Coronary artery (tissue), 2 donors: ENCODE results near the gene BIRC7.
"Not testable (repeated sequence)": the region's sequence is repeated elsewhere in the genome, so short reads cannot be mapped to it uniquely, and the experiment has no call there.

Experiments
- DNase-seq: peaks from one replicate; pipeline ENCODE4 v3.0.0-alpha.2; 2017; ENCODE audit warnings: low spot score
- H3K27ac ChIP-seq, 2 donors: fragments of 200-600 bp; sonication (generic); one replicate each; pipeline ENCODE4 v1.5.1; 2016 to 2019
- H3K4me3 ChIP-seq: fragments of 200-600 bp; sonication (generic); 2 replicates; pipeline ENCODE4 v1.5.1; 2016; ENCODE audit warnings: mild to moderate bottlenecking, moderate library complexity
- TF ChIP-seq, protein P1 (sequence below): fragments of 200-600 bp; sonication (generic); IDR thresholded peaks from one replicate; pipeline ENCODE4 v1.5.1; 2019; ENCODE audit warnings: antibody characterized with exemption

The BIRC7 gene

DNA sequence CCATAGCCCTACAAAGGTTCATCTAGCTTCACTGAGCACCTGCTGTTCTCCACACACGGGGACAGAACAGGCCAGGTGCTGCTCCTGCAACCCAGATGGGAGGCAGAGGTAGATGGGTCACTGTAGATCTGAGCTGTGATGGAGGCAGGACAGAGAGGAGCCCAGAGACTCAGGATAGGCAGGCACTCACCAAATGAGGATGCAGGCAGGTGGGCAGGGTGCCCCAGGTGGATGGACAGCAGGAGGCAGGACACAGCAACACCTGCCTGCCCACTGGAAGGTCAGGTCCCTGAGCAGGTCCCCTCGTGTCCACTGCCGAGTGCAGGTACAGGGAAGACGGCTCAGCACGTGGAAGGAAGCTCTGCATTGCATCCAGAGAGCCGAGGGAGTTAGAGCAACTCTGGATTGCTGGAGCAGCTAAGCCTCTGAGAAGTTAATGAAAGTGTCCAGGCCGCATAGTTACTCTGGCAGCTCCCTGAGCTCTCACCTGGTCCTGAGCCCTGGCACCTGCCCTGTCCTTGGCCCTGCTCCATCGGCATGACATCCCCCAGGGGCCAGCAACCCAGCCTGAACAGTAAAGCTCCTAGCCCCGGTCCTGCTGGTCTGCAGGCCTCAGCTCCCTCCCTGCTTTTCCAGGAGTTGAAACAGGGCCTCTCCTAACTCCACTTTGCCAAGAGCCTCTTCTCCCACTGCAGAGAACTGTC, 14.9 kb upstream of the BIRC7 start:
- DNase-seq = no peak
- Histone ChIP-seq H3K27ac (no peak overlapping the region), H3K4me3 (no peak overlapping the region)
- TF ChIP-seq, protein P1, sequence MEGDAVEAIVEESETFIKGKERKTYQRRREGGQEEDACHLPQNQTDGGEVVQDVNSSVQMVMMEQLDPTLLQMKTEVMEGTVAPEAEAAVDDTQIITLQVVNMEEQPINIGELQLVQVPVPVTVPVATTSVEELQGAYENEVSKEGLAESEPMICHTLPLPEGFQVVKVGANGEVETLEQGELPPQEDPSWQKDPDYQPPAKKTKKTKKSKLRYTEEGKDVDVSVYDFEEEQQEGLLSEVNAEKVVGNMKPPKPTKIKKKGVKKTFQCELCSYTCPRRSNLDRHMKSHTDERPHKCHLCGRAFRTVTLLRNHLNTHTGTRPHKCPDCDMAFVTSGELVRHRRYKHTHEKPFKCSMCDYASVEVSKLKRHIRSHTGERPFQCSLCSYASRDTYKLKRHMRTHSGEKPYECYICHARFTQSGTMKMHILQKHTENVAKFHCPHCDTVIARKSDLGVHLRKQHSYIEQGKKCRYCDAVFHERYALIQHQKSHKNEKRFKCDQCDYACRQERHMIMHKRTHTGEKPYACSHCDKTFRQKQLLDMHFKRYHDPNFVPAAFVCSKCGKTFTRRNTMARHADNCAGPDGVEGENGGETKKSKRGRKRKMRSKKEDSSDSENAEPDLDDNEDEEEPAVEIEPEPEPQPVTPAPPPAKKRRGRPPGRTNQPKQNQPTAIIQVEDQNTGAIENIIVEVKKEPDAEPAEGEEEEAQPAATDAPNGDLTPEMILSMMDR = no peak

DNA sequence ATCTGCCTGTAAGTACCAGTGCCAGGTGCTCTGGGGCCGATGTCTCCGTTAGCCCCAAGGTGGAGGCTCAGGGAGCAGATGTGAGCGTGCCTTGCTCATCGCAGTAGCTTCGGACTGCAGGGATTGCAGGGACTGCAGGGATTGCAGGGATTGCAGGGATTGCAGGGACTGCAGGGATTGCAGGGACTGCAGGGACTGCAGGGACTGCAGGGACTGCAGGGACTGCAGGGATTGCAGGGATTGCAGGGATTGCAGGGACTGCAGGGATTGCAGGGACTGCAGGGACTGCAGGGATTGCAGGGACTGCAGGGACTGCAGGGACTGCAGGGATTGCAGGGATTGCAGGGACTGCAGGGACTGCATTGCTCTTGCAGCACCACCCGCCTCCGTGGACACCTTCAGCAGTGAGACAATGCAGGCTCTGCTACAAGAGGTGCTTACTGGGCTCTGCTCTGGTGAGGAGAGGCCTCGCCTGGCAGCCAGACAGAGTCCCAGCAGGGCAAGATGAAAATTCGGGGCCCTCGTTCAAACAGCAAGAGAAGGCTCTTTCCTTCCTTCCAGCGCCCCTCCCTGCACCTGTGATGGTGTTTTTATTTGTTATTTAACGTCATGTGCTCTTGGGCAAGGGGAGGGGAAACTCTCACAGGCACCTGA, 14.2 kb upstream of the BIRC7 start:
- DNase-seq, H3K27ac ChIP-seq, H3K4me3 ChIP-seq: not testable (repeated sequence)

DNA sequence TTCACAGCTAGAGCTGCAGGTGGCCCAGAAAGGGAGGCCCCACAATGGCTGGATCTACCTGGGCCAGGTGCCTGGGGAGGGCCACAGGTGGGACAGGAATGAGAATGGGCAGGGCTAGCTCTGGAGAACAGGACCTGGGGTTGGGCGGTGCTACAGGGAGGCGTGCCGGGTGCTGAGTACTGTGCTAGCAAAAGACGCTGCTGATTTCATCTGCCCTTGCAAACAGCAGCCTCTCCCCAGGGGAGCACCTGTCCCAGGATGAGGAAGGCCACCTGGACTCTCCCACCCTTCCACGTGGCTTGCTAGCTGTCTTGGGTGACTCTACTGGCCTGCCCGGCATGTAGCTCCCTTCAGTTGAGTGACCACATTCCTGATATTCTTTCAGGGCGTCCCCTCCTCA, 13.2 kb upstream of the BIRC7 start:
- TF ChIP-seq, protein P1 = no peak
- H3K27ac ChIP-seq = no peak overlapping the region
- H3K4me3 ChIP-seq = no peak overlapping the region
- no peak for DNase-seq

DNA sequence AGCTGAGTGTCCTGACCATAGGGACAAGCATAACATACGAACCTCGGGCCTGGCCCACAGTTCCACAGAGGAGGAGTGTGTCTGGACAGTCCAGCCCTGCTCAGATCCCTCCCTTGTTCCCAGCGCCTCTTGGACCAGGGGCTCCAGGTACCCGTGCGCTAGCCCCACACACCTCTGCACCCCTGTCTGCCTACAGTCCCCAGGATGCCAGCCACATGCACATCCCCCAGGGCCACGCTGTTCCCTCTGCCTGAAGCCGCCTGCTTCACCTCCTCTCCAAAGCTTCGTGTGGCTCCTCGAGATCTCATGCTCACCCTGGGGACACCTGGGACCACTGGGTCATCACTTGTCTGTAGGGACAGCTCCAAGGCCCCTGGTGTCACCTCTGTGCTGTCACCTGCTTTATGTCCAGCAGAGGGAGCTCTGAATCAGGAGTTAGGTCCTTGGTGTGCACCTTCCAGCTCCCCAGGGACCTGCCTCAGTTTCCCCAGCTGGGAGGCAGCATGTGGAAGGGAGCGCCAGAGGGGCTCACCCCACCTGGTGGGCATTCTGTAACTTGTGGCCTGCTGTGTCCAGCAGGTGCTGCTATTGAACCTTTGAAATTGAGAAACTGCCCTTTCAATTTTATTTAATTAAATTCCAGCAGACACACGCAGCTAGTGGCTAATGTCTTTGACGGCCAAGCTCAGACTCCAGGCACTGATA, 12.4 kb upstream of the BIRC7 start:
- TF ChIP-seq, protein P1 = peak; percentile 24
- no peak overlapping the region for H3K27ac ChIP-seq
- no peak for DNase-seq
- no peak overlapping the region for H3K4me3 ChIP-seq

DNA sequence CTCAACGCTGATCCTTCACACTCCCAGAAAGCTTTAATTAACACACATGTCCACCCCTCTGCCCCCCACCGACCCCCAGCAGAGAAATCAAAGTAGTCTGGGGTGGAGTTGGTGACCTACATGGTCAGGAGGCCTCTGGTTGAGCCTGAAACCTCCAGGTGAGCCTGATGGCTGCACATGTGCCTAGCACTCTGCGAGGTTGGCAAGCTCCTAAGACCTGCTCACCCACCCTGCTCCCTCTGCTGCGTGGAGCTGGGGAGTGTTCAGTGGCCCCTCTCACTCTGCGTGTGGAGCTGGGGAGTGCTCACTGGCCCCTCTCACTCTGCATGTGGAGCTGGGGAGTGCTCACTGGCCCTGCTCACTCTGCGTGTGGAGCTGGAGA, 11.9 kb upstream of the BIRC7 start:
- no peak for DNase-seq
- H3K27ac ChIP-seq = no peak overlapping the region
- TF ChIP-seq, protein P1 = no peak
- H3K4me3 ChIP-seq = no peak overlapping the region

DNA sequence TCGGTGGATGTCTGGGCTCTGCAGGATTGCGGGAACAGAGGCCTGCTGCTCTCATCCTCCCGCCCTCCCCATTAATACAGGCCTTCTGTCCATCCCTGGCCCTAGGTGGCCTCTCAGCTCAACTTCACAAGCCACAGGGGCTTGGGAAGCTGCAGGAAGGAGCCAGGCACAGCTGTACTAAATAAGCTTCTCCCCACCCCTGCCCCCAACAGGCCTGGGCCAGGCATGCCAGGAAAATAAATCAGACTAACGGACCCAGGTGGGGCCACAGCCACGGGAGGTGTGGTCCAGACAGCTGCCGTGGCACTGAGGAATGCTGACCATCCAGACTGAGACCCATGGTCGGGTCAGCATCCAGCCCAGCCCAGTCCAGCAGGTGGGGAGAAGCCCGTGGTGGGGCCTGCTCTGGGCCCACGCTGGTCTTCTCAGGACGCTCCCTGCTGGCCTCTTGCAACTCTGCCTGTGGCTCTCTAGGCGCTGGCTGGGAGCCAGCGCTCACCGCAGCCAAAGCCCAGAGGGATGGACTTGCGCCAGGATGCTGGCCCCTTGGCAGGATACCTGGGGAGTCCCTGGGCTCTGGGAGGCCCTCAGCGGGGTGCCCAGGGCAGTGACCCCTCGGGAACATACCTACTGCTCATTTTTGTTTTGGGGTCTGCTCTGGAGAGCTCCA, 11.2 kb upstream of the BIRC7 start:
- TF ChIP-seq, protein P1 = no peak
- Histone ChIP-seq H3K27ac (no peak overlapping the region), H3K4me3 (no peak overlapping the region)
- DNase-seq = no peak

DNA sequence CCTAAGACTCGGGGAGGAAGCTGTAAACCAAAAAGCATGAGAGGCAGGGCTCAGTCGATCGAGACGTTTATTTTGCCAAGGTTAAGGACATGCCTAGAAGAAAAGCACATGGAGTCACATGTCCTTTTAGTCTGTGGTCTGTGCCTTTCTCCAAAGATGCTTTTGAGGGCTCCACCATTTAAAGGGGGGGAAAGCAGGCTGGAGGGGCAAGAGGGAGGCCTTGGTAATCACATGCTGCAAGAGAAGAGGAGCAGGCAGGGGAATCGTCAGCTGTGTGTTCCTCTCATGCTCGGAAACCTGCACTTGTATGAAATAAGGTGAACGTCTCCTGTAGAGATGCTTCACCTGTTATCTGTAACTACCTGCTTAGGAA, 10.6 kb upstream of the BIRC7 start:
- DNase-seq = no peak

More for the DNA sequence above, 10.6 kb upstream of the BIRC7 start:
- no peak overlapping the region for H3K27ac ChIP-seq
- H3K4me3 ChIP-seq = no peak overlapping the region
- TF ChIP-seq, protein P1 = no peak
